ENCODE results near the gene CRYZL1.

- no peak for TF ChIP-seq CTCF (IDR thresholded peaks at IDR 0.05)
- no peak for TF ChIP-seq POLR2A (IDR thresholded peaks at IDR 0.05)
Measured at GRCh38 chr21:33611006-33611744, 30.4 kb downstream of the CRYZL1 start.

Measured in testis (tissue), 2 donors.